Nephron (organoid): Measurements from ENCODE around the gene PDSS2.

ENCODE experiments used
- H3K27ac Mint-ChIP-seq, 3 experiments: 2 replicates each; pipeline ENCODE4 v1.8.0; 2020; ENCODE audit warnings: mixed read lengths in 3 of 3, mild to moderate bottlenecking in 2 of 3, moderate library complexity in 1 of 3
- H3K27me3 Mint-ChIP-seq: 2 replicates; pipeline ENCODE4 v1.8.0; 2021; ENCODE audit warnings: low read depth, mild to moderate bottlenecking, moderate library complexity, mixed read lengths
- H3K36me3 Mint-ChIP-seq: 2 replicates; pipeline ENCODE4 v1.8.0; 2020; ENCODE audit warnings: low read depth, mixed read lengths
- H3K4me1 Mint-ChIP-seq: 2 replicates; pipeline ENCODE4 v1.8.0; 2020; ENCODE audit warnings: mixed read lengths
- H3K4me3 Mint-ChIP-seq, 3 experiments: 2 replicates each; pipeline ENCODE4 v1.8.0; 2020; ENCODE audit warnings: mild to moderate bottlenecking in 3 of 3, mixed read lengths in 3 of 3, moderate library complexity in 2 of 3
- H3K9me3 Mint-ChIP-seq: 2 replicates; pipeline ENCODE4 v1.8.0; 2020; ENCODE audit warnings: mixed read lengths
- TF ChIP-seq, protein P1 (sequence below), 3 experiments: fragments of 200-600 bp; sonication (generic); IDR thresholded peaks; one replicate each; pipeline ENCODE4 v1.5.0; 2021; ENCODE audit warnings: antibody characterized with exemption in 3 of 3; ENCODE audit not compliant: unreplicated experiment in 3 of 3

PDSS2 gene

GRCh38 chr6:107447663-107448216 lies 11.6 kb downstream of the PDSS2 start:
- peaks cover 40% of the 10 kb centered on the region for H3K9me3 Mint-ChIP-seq
- no peak overlapping the region for H3K27ac Mint-ChIP-seq
- no peaks in the 10 kb centered on the region for H3K4me1 Mint-ChIP-seq
- H3K4me3 Mint-ChIP-seq, result no peak overlapping the region
- no peaks in the 10 kb centered on the region for H3K27me3 Mint-ChIP-seq
- H3K36me3 Mint-ChIP-seq, result peaks cover 57% of the 10 kb centered on the region
- TF ChIP-seq, protein P1, sequence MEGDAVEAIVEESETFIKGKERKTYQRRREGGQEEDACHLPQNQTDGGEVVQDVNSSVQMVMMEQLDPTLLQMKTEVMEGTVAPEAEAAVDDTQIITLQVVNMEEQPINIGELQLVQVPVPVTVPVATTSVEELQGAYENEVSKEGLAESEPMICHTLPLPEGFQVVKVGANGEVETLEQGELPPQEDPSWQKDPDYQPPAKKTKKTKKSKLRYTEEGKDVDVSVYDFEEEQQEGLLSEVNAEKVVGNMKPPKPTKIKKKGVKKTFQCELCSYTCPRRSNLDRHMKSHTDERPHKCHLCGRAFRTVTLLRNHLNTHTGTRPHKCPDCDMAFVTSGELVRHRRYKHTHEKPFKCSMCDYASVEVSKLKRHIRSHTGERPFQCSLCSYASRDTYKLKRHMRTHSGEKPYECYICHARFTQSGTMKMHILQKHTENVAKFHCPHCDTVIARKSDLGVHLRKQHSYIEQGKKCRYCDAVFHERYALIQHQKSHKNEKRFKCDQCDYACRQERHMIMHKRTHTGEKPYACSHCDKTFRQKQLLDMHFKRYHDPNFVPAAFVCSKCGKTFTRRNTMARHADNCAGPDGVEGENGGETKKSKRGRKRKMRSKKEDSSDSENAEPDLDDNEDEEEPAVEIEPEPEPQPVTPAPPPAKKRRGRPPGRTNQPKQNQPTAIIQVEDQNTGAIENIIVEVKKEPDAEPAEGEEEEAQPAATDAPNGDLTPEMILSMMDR (IDR thresholded peaks at IDR 0.05; ENCODE audit: unreplicated experiment in 3 of 3), result no peak

GRCh38 chr6:107444277-107444676 lies 15.1 kb downstream of the PDSS2 start:
- no peaks in the 10 kb centered on the region for H3K4me1 Mint-ChIP-seq
- TF ChIP-seq, protein P1 (IDR thresholded peaks at IDR 0.05; ENCODE audit: unreplicated experiment in 3 of 3), result no peak

GRCh38 chr6:107443608-107444267 lies 15.6 kb downstream of the PDSS2 start:
- H3K9me3 Mint-ChIP-seq, result peaks cover 24% of the 10 kb centered on the region
- no peak overlapping the region for H3K4me3 Mint-ChIP-seq
- H3K27me3 Mint-ChIP-seq, result no peaks in the 10 kb centered on the region
- H3K4me1 Mint-ChIP-seq, result no peaks in the 10 kb centered on the region
- H3K27ac Mint-ChIP-seq, result no peak overlapping the region
- peaks cover 30% of the 10 kb centered on the region for H3K36me3 Mint-ChIP-seq
- TF ChIP-seq, protein P1 (IDR thresholded peaks at IDR 0.05; ENCODE audit: unreplicated experiment in 3 of 3), result no peak

More at GRCh38 chr6:107444277-107444676, 15.1 kb downstream of the PDSS2 start:
- Mint-ChIP-seq H3K4me3 (no peak overlapping the region), H3K27me3 (no peaks in the 10 kb centered on the region), H3K36me3 (peaks cover 35% of the 10 kb centered on the region), H3K9me3 (peaks cover 30% of the 10 kb centered on the region), H3K27ac (no peak overlapping the region)

DNA sequence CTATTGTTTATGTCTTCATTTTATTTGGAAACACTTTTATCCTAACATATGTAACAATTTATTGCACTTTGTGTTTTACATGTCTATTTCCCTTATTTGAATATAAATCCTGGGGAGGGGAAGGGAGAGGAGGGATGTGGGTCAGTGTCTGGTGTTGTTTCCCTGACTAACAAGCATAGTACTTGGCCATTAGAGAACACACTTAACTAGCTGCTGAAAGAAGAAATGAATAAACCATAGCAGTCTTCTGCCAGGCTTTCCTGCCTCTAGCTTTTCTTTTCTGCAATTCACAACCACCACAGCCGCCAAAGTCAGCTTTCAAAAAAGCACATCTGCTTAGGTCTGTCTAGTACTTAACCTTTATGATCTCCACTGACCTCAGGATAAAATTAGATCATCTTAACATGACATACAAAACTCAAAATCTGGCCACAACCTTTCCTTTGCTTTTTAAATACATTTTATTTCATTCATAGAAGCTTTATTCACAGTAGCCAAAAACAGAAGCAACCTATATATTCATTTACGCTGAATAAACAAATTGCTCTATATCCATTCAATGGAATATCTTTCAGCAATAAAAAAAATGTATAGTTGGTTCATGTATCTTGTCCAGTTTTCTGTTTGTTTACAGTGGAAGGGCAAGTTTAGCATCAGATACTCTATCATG lies 16.3 kb downstream of the PDSS2 start:
- TF ChIP-seq, protein P1 (IDR thresholded peaks at IDR 0.05; ENCODE audit: unreplicated experiment in 3 of 3), result no peak
- H3K9me3 Mint-ChIP-seq, result peaks cover 18% of the 10 kb centered on the region
- no peak overlapping the region for H3K4me3 Mint-ChIP-seq
- no peaks in the 10 kb centered on the region for H3K27me3 Mint-ChIP-seq
- H3K36me3 Mint-ChIP-seq, result peaks cover 23% of the 10 kb centered on the region
- H3K27ac Mint-ChIP-seq, result no peak overlapping the region
- no peaks in the 10 kb centered on the region for H3K4me1 Mint-ChIP-seq

GRCh38 chr6:107441682-107442081 lies 17.7 kb downstream of the PDSS2 start:
- peaks cover 8% of the 10 kb centered on the region for H3K9me3 Mint-ChIP-seq
- H3K27ac Mint-ChIP-seq, result peak overlapping the region in 1 of 3 experiments; percentile 8
- H3K27me3 Mint-ChIP-seq, result no peaks in the 10 kb centered on the region
- TF ChIP-seq, protein P1 (IDR thresholded peaks at IDR 0.05; ENCODE audit: unreplicated experiment in 3 of 3), result no peak
- H3K4me3 Mint-ChIP-seq, result no peak overlapping the region
- peaks cover 10% of the 10 kb centered on the region for H3K36me3 Mint-ChIP-seq
- H3K4me1 Mint-ChIP-seq, result no peaks in the 10 kb centered on the region
